NCI-H460 (cell line): ENCODE measurements around the gene TXNDC2. TPM values are rescaled to one million over a fixed set of nuclear protein-coding genes. Genes with fewer than 3 reads are reported as not detected.

ENCODE experiments used
- DNase-seq: peaks from one replicate; pipeline ENCODE4 v3.0.0-alpha.2; 2016; ENCODE audit warnings: low read depth; ENCODE audit errors: extremely low read depth
- total RNA-seq: library from RNA; depleted of rRNA; stranded (reverse); fragments of >200 nt; shearing (Covaris generic); gene quantifications from 2 replicates; pipeline ENCODE4 v1.2.3, GENCODE V29; 2014

Gene TXNDC2
- total RNA-seq, 1 experiment from 2014 or later = 0.10 TPM

DNA sequence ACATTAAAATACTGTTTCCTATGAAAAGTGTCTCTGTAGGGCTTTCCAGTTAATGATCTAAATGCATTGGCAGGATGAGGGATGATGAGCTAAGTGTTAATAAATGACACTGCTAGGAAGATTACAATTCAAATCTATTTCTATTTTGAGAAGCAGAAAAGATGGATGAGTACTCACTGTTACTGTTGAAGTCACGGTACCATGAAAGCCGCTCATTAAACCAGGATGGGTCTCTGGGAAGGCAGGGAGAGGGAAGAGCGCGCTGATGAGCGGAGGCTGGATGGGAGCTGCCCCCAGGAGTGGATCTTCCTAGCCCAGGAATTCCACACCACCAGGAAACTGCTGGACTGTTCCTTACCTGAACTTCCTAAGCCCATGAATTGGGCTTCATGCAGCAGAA is 27.1 kb upstream of the TXNDC2 start:
- DNase-seq = no peak

DNA sequence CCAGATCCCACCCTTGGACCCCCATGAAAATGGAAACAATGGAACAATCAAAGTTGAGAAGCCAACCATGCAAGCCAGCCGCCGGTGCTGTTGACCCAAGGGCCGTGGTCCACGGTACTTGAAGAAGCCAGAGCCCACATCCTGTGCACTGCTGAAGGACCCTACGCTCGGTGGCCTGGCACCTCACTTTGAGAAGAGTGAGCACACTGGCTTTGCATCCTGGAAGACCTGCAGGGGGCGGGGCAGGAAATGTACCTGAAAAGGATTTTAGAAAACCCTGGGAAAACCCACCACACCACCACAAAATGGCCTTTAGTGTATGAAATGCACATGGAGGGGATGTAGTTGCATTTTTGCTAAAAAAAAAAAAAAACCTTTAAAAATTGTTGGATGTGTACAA is 26.5 kb upstream of the TXNDC2 start:
- DNase-seq = no peak

- no peak for DNase-seq
These were observed 25.1 kb upstream of the TXNDC2 start for GRCh38 chr18:9860682-9861081.

DNA sequence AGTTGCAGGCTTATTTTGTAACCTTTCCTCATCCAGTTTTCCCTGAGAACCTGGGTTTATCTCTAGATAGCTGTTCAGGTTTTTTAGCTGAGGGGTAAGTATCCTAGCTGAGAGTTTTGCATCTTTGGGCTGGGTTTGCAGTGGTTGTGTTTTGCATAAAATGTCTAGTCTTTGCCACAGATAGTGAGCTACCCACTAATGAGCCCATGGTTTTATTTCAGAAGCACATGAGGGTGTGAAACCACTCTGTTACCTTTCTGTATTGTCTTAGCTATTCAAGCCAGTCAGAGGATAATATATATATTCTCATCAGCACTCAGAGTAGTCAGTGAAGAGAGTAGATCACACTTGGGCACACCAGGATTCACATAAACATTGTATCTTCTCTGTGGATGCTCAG is 24.6 kb upstream of the TXNDC2 start:
- no peak for DNase-seq

DNA sequence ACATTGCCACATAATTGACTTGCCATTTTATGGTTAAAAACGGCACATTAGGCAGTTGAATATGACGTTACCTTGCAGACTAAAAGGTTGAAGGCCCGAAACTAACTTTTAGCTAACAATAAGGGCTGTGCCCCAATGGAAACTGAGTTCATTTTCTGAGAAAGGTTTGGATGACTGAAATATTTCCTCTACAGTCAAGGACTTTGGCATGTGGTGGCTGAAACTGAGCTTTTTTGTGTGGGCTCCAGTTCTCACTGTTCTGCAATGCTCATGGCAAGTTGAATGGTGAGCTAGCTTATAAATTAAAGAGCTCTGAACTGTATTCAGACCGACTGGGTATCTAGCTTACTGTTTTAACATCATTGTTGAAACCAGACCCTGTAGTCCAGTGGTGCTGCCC is 23.8 kb upstream of the TXNDC2 start:
- DNase-seq = no peak

DNA sequence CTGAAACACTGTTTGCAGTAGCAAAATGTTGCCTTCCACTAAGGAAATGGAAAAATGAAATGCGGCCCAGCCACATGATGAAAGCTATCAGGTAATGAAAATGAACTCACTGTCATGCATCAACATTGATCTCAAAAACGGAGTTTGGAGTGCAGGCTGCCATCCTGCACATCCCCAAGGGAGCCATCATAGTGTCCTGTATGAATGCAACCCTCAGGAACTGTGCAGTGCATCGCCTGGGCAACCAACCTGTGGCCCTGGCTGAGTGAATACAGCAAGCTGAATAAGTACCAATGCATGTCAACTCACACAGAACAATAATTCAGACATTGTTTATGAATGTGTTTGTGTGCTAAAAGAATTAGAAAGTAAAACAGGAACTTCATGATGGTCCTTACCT is 23.1 kb upstream of the TXNDC2 start:
- no peak for DNase-seq

- no peak for DNase-seq
These were observed 22.5 kb upstream of the TXNDC2 start for GRCh38 chr18:9863282-9863681.

DNA sequence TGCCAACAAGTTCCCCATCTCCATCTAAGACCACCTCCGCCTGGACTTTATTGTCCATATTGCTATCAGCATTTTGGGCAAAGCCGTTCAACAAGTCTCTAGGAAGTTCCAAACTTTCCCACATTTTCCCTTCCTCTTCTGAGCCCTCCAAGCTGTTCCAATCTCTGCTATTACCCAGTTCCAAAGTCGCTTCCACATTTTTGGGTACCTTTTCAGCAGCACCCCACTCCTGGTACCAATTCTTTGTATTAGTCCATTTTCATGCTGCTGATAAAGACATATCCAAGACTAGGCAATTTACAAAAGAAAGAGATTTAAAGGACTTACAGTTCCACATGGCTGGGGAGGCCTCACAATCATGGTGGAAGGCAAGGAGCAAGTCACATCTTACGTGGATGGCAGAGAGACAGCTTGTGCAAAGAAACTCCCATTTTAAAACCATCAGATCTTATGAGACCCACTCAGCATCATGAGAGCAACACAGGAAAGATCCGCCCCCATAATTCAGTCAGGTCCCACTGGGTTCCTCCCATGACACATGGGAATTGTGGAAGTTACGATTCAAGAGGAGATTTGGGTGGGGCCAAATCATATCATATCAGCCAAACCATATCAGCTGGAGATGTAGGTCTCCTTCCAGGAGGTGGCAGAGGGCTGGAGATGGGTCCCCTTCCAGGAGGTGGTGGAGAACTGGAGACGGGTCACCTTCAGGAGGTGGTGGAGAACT is 19.8 kb upstream of the TXNDC2 start:
- DNase-seq = no peak

- no peak for DNase-seq
These were observed 19.1 kb upstream of the TXNDC2 start for GRCh38 chr18:9866627-9867026.

DNA sequence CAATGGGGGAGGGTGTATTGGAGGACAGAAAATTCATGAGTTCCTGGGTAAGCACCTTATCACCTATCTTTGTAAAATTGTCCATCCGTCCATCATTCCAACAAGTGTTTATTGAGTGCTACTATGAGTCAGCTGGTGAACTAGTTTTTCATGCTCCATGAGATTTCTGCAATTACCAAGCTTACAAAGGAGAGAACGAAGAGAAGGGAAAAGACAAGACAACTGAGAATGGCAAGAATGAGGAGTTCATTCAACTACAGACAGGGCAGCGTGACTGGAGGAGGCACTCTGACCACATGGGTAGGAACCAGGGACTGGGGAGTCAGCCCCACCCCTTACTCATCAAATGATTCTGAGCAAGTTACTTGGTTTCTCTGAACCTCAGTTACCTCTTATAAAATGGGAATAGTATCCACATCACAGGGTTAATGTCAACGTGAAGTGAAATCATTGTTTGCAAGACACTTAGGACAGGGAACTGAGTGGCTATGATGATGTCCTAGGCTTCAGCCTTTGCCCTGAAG is 18.6 kb upstream of the TXNDC2 start:
- no peak for DNase-seq

- no peak for DNase-seq
These were observed 16.7 kb upstream of the TXNDC2 start for GRCh38 chr18:9868857-9869714.

GRCh38 chr18:9869715-9870430 is 15.9 kb upstream of the TXNDC2 start:
- peak; percentile 69 for DNase-seq

GRCh38 chr18:9870431-9871008 is 15.3 kb upstream of the TXNDC2 start:
- no peak for DNase-seq

- DNase-seq = no peak
These were observed 14.5 kb upstream of the TXNDC2 start for GRCh38 chr18:9871244-9871746.

- DNase-seq = no peak
These were observed 12.9 kb upstream of the TXNDC2 start for GRCh38 chr18:9872823-9873222.

GRCh38 chr18:9874728-9875127 is 11.0 kb upstream of the TXNDC2 start:
- DNase-seq = no peak

- DNase-seq = no peak
These were observed 9.4 kb upstream of the TXNDC2 start for GRCh38 chr18:9876212-9876866.

DNA sequence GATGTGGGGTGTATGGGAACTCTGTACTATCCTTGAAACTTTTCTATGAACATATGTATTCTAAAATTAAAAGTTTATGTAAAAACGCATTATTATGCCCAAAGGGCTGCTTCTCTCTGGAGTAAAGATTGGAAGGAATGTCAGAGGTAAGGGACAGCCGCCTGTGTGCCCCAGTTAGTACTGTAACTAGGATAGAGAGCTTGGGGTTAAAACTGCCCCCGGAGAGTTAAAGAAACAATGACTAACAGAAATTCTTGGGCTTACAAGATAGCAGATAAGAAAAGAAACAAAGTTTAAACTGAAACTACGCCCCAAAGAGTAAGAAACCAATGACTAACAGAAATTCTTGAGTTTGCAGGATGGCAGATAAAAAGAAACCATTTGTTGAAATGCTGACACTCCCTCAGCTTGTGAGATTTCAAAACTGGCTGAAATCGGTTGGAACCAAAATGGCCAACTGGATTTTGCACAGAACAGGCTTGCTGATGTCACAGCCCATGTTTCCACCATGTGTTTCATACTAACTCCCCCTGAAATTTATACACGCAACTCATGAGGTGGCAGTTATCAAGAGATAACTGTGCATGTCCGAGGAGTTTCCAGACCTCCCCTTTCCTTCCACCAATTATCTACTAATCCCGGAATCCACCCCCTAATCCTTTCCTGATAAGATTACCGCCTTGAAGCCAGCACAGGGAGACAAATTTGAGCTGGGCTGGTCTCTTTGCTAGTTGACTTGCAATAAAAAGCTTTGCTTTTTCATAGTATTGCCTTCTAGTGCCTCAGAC is 8.7 kb upstream of the TXNDC2 start:
- DNase-seq = peak; percentile 45

DNA sequence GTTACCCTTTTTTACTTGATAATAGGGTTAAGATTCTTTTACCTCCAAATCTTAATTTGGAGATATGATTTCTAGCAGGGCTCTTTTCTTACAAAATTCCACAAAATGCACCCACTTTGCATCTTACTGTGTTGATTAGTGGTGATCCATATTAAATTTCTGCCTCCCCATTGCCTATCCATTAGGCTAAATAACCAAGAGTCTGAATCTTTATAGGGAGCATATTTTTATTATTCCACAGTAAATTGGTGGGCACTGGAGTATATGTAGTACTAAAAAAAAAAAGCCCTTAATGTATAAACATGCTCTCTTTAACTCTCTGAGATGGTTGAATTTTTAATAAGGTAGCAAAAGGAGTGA is 8.1 kb upstream of the TXNDC2 start:
- no peak for DNase-seq
